PC-9 (cell line): ENCODE data around the gene SAMD5.

Experiments
- EZH2 ChIP-seq: fragments of 200-600 bp; sonication (generic); IDR thresholded peaks from 2 replicates; pipeline ENCODE4 v1.8.0; 2017; ENCODE audit warnings: antibody characterized with exemption, low read depth
- TF ChIP-seq, protein P1 (sequence below): fragments of 200-600 bp; sonication (generic); conservative IDR thresholded peaks from 2 replicates; pipeline ENCODE4 v1.6.1; 2017; ENCODE audit warnings: mixed run types, antibody characterized with exemption, mild to moderate bottlenecking, moderate library complexity

DNA sequence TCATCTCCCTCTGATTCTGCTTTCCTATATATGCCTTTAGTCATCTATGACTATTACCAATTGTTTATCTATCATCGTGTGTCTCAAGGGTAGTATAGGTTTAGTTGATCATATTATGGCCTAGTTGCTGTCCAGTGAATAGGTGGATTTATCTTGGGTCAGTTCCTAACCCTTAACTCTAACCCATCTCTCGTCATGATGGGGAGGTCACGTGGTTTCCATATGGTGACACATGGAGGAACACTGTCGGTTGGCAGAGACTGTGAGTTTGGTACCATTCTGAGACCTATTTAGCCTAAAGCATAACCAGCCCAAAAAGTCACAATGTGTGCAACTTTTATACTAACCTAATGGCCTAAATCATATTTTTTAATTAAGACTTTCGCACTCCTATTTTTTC is 103.5 kb downstream of the SAMD5 start:
- TF ChIP-seq, protein P1, sequence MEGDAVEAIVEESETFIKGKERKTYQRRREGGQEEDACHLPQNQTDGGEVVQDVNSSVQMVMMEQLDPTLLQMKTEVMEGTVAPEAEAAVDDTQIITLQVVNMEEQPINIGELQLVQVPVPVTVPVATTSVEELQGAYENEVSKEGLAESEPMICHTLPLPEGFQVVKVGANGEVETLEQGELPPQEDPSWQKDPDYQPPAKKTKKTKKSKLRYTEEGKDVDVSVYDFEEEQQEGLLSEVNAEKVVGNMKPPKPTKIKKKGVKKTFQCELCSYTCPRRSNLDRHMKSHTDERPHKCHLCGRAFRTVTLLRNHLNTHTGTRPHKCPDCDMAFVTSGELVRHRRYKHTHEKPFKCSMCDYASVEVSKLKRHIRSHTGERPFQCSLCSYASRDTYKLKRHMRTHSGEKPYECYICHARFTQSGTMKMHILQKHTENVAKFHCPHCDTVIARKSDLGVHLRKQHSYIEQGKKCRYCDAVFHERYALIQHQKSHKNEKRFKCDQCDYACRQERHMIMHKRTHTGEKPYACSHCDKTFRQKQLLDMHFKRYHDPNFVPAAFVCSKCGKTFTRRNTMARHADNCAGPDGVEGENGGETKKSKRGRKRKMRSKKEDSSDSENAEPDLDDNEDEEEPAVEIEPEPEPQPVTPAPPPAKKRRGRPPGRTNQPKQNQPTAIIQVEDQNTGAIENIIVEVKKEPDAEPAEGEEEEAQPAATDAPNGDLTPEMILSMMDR = no peak
- no peak for TF ChIP-seq EZH2
